Transverse colon (tissue), 4 donors: ENCODE results near the gene PMPCA.

Source experiments
- POLR2A ChIP-seq: fragments of 450-650 bp; IDR thresholded peaks from one replicate; pipeline ENCODE4 v1.6.1; 2016; ENCODE audit warnings: antibody characterized with exemption, mild to moderate bottlenecking, moderate library complexity
- POLR2AphosphoS5 ChIP-seq, 3 donors: sonication (generic); formaldehyde crosslinking; IDR thresholded peaks; one replicate each; pipeline ENCODE4 v1.6.1; 2016; ENCODE audit warnings: antibody characterized with exemption in 3 of 3
- TF ChIP-seq, protein P1 (sequence below), 5 experiments: fragments of 200-600 bp in 3 of 5; fragments of 450-650 bp in 2 of 5; sonication (generic) in 3 of 5; IDR thresholded peaks; 1 replicate in 2 of 5; 2 replicates in 3 of 5; pipeline ENCODE4 v1.5.1; 2016 to 2017; ENCODE audit warnings: antibody characterized with exemption in 5 of 5, inconsistent platforms in 3 of 5, mild to moderate bottlenecking in 2 of 5, moderate library complexity in 1 of 5

DNA sequence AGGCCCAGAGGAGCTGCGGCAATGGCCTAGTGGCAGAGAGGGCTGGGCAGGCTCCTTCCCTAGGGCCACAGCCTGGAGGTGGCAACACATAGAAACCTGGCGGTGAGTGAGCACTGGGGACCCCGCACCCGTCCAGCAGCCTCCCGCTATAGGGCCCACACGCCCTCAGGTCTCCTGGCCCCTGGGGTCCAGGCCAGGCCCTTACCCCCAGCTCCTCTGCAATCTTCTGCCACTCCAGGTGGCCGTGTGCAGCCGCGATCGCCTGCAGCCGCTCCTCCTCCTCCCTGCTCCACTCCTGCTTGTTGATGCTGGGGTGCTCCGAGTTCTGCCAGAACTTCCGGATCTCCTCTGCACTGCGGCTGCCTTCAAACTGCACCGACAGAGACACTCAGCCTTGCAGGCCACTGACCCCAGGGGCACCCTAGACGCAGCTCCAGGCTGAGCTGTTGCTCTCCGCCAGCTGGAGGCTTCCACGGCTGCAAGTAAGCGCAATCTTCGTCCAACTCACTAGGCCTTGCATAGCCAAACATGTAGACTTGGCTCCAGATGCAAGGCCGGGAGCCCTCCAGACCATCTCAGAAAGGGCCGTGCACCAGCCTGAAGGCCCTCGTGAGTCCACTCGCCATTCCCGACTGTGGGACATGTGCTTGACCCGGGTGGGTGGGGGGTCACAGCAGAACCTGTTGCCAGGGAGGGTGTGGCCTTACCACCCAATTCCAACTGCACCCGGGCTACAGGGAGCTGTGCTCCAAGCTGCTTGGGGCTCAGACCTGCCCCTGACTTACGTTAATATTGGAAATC, 18.5 kb upstream of the PMPCA start:
- TF ChIP-seq, protein P1, sequence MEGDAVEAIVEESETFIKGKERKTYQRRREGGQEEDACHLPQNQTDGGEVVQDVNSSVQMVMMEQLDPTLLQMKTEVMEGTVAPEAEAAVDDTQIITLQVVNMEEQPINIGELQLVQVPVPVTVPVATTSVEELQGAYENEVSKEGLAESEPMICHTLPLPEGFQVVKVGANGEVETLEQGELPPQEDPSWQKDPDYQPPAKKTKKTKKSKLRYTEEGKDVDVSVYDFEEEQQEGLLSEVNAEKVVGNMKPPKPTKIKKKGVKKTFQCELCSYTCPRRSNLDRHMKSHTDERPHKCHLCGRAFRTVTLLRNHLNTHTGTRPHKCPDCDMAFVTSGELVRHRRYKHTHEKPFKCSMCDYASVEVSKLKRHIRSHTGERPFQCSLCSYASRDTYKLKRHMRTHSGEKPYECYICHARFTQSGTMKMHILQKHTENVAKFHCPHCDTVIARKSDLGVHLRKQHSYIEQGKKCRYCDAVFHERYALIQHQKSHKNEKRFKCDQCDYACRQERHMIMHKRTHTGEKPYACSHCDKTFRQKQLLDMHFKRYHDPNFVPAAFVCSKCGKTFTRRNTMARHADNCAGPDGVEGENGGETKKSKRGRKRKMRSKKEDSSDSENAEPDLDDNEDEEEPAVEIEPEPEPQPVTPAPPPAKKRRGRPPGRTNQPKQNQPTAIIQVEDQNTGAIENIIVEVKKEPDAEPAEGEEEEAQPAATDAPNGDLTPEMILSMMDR (IDR thresholded peaks at IDR 0.05): no peak
- TF ChIP-seq POLR2AphosphoS5 (IDR thresholded peaks at IDR 0.05) (no peak), POLR2A (no peak)
